ENCODE measurements around the gene WDPCP. TPM values are rescaled to one million over a fixed set of nuclear protein-coding genes. Genes with fewer than 3 reads are reported as not detected.

Gene WDPCP
- polyA plus RNA-seq, 1 of the 3 experiments (the other 2 are of a cell fraction): 3.1 TPM

DNA sequence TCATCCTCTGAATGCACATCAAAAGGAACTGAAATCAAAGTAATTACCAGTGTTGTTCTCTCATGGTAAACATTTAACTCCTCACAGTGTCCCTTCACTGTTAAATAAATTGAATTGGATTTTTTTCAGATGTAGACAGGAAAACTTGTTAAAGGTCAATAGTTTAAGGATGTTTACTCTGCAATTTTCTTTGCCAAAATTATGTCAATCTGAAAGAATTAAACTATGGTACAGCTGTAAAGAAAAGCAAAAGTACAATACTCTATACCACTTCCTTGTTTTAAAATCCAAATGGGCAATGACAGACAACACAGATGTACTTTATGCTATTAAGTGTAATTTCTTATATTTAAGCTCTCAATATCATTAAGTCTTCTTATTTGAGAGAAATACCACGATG is 153.2 kb downstream of the WDPCP start:
- TF ChIP-seq CHD2 (IDR thresholded peaks at IDR 0.05; ENCODE audit: low read length, partially characterized antibody) (no peak), SIN3A (IDR thresholded peaks at IDR 0.05; ENCODE audit: borderline replicate concordance, low read depth, low read length) (no peak)
- no peak overlapping the region for H2AFZ ChIP-seq (ENCODE audit: low read depth)
- H3K27ac ChIP-seq (ENCODE audit: low read depth in 2 of 2, low read length in 1 of 2): no peak overlapping the region
- H3F3A ChIP-seq (replicated peaks; ENCODE audit: insufficient read depth): no peaks in the 10 kb centered on the region
- ChIA-PET CTCF (no interaction called here), POLR2A (no interaction called here)
- H3K36me3 ChIP-seq (replicated peaks in 1 of 2; ENCODE audit: control insufficient read depth in 1 of 2, insufficient read depth in 2 of 2, low read length in 1 of 2): peaks cover 0 to 2% of the 10 kb centered on the region in 2 experiments
- no peak for DNase-seq
- no peaks in the 10 kb centered on the region for H3K27me3 ChIP-seq (ENCODE audit: insufficient read depth)
- no peaks in the 10 kb centered on the region for H3K79me2 ChIP-seq (ENCODE audit: insufficient read depth)
- no peaks in the 10 kb centered on the region; a peak in 1 of 4 replicates for H3K4me1 ChIP-seq (ENCODE audit: control insufficient read depth in 1 of 2, insufficient read depth in 2 of 2, low read depth in 1 of 2, low read length in 1 of 2)
- H3K9me2 ChIP-seq: no peaks in the 10 kb centered on the region
- no peak overlapping the region for H3K4me3 ChIP-seq (ENCODE audit: low read depth in 2 of 2, low read length in 1 of 2)
- H4K20me1 ChIP-seq (ENCODE audit: insufficient read depth): no peaks in the 10 kb centered on the region
- WGBS (ENCODE audit: low lambda C conversion rate): 49% methylated on average over 1 of the region's 1 CpG
- H3K9me3 ChIP-seq: no peaks in the 10 kb centered on the region
- no peak overlapping the region for H3K9ac ChIP-seq
- no peak overlapping the region for H3K4me2 ChIP-seq

DNA sequence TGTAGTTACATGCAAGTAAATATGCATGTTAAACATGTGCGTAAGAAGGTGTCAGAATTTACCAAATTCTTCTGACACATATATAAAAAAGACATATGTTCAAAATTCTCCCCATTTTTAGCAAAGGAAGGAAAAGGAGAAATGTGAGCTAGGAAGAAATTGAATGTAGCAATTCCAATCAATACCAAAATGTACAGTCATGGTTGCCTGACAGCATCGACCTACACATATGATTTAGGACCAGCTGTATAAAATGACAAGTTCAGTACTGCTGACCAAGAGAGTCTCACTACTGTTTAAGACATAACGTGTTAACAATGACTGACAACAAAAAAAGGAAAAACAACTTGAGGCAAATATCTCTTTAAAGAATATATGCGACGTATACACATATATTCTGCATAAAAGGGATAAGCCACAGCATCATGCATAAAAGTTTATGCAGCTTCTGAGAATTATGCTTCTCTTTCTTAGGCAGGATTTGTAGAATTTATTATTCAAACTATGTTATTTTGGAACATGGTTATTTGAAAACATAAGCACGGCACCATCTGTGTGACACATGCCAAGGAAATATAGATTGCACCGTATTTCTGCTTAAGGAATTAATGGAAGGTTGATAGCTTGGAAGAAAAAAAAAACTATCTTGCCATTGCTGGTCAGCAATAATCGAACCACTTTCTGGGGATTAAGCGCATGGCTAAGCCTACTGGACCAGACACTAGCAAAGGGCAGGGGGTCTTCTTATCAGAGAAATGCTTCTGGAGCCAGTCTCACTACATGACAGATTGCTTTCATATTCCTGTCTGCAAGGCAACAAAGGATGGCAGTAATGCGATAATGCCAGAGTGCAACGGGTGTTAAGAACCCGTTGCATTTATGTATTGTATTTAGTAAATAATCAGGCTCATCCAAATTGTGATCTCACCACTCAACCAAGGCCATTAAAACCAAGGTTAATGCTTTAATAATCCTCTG is 154.0 kb downstream of the WDPCP start:
- CTCF ChIA-PET: no interaction called here
- no peak overlapping the region for H3K4me2 ChIP-seq
- WGBS (ENCODE audit: low lambda C conversion rate): 83% methylated on average over 12 of the region's 12 CpGs

More for the DNA sequence above, 154.0 kb downstream of the WDPCP start:
- Histone ChIP-seq H3K9me2 (no peaks in the 10 kb centered on the region), H3K27ac (ENCODE audit: low read depth in 2 of 2, low read length in 1 of 2) (no peak overlapping the region), H3F3A (replicated peaks; ENCODE audit: insufficient read depth) (no peaks in the 10 kb centered on the region), H3K36me3 (replicated peaks in 1 of 2; ENCODE audit: control insufficient read depth in 1 of 2, insufficient read depth in 2 of 2, low read length in 1 of 2) (peaks cover 0 to 1% of the 10 kb centered on the region in 2 experiments), H3K79me2 (ENCODE audit: insufficient read depth) (no peaks in the 10 kb centered on the region), H3K9ac (no peak overlapping the region), H3K4me3 (ENCODE audit: low read depth in 2 of 2, low read length in 1 of 2) (no peak overlapping the region), H4K20me1 (ENCODE audit: insufficient read depth) (no peaks in the 10 kb centered on the region), H2AFZ (ENCODE audit: low read depth) (no peak overlapping the region), H3K9me3 (no peaks in the 10 kb centered on the region), H3K27me3 (ENCODE audit: insufficient read depth) (no peaks in the 10 kb centered on the region), H3K4me1 (ENCODE audit: control insufficient read depth in 1 of 2, insufficient read depth in 2 of 2, low read depth in 1 of 2, low read length in 1 of 2) (no peaks in the 10 kb centered on the region; a peak in 1 of 4 replicates)
- no peak for TF ChIP-seq JUND (IDR thresholded peaks at IDR 0.05)
- TF ChIP-seq MXI1 (IDR thresholded peaks at IDR 0.05; ENCODE audit: low read depth, low read length): no peak
- no peak for TF ChIP-seq SIN3A (IDR thresholded peaks at IDR 0.05; ENCODE audit: borderline replicate concordance, low read depth, low read length)
- TF ChIP-seq, protein P1, sequence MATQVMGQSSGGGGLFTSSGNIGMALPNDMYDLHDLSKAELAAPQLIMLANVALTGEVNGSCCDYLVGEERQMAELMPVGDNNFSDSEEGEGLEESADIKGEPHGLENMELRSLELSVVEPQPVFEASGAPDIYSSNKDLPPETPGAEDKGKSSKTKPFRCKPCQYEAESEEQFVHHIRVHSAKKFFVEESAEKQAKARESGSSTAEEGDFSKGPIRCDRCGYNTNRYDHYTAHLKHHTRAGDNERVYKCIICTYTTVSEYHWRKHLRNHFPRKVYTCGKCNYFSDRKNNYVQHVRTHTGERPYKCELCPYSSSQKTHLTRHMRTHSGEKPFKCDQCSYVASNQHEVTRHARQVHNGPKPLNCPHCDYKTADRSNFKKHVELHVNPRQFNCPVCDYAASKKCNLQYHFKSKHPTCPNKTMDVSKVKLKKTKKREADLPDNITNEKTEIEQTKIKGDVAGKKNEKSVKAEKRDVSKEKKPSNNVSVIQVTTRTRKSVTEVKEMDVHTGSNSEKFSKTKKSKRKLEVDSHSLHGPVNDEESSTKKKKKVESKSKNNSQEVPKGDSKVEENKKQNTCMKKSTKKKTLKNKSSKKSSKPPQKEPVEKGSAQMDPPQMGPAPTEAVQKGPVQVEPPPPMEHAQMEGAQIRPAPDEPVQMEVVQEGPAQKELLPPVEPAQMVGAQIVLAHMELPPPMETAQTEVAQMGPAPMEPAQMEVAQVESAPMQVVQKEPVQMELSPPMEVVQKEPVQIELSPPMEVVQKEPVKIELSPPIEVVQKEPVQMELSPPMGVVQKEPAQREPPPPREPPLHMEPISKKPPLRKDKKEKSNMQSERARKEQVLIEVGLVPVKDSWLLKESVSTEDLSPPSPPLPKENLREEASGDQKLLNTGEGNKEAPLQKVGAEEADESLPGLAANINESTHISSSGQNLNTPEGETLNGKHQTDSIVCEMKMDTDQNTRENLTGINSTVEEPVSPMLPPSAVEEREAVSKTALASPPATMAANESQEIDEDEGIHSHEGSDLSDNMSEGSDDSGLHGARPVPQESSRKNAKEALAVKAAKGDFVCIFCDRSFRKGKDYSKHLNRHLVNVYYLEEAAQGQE (IDR thresholded peaks at IDR 0.05; ENCODE audit: low read depth, low read length): no peak
- no peak for TF ChIP-seq FOXJ3 (CRISPR knock-in tag; IDR thresholded peaks at IDR 0.05)
- TF ChIP-seq, protein P2, sequence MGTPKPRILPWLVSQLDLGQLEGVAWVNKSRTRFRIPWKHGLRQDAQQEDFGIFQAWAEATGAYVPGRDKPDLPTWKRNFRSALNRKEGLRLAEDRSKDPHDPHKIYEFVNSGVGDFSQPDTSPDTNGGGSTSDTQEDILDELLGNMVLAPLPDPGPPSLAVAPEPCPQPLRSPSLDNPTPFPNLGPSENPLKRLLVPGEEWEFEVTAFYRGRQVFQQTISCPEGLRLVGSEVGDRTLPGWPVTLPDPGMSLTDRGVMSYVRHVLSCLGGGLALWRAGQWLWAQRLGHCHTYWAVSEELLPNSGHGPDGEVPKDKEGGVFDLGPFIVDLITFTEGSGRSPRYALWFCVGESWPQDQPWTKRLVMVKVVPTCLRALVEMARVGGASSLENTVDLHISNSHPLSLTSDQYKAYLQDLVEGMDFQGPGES (IDR thresholded peaks at IDR 0.05; ENCODE audit: low read depth, low read length): no peak
- TF ChIP-seq NRF1 (IDR thresholded peaks at IDR 0.05; ENCODE audit: low read depth, low read length): no peak
- no peak for TF ChIP-seq YY1 (IDR thresholded peaks at IDR 0.05; ENCODE audit: low read depth)
- TF ChIP-seq FOSL2 (IDR thresholded peaks at IDR 0.05; ENCODE audit: borderline replicate concordance, low read depth): no peak
- TF ChIP-seq, protein P3, sequence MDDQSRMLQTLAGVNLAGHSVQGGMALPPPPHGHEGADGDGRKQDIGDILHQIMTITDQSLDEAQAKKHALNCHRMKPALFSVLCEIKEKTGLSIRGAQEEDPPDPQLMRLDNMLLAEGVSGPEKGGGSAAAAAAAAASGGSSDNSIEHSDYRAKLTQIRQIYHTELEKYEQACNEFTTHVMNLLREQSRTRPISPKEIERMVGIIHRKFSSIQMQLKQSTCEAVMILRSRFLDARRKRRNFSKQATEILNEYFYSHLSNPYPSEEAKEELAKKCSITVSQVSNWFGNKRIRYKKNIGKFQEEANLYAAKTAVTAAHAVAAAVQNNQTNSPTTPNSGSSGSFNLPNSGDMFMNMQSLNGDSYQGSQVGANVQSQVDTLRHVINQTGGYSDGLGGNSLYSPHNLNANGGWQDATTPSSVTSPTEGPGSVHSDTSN (IDR thresholded peaks at IDR 0.05): no peak
- no peak for TF ChIP-seq POLR2AphosphoS5 (IDR thresholded peaks at IDR 0.05; ENCODE audit: low read depth, low read length)
- POLR2A ChIA-PET: no interaction called here
- DNase-seq: no peak
